H1 (cell line): ENCODE data around the gene ZNF358.

Experiments
- BRCA1 ChIP-seq: IDR thresholded peaks from 2 replicates; pipeline ENCODE4 v1.6.1; 2012; ENCODE audit warnings: low read depth, low read length, improper control_type of control experiment
- CHD2 ChIP-seq: IDR thresholded peaks from 2 replicates; pipeline ENCODE4 v1.6.1; 2012; ENCODE audit warnings: low read length, improper control_type of control experiment
- EGR1 ChIP-seq: IDR thresholded peaks from 2 replicates; pipeline ENCODE4 v1.6.1; 2011; ENCODE audit warnings: low read depth, low read length, borderline replicate concordance
- EZH2 ChIP-seq: fragments of 200-600 bp; sonication (generic); IDR thresholded peaks from 2 replicates; pipeline ENCODE4 v1.7.1; 2012; ENCODE audit warnings: low read depth, mild to moderate bottlenecking, moderate library complexity, low read length, inconsistent platforms; ENCODE audit not compliant: severe bottlenecking
- FOSL1 ChIP-seq: IDR thresholded peaks from 2 replicates; pipeline ENCODE4 v1.6.1; 2011; ENCODE audit warnings: mild to moderate bottlenecking, low read depth, low read length, moderate library complexity; ENCODE audit not compliant: insufficient read depth
- HDAC2 ChIP-seq, 2 experiments: fragments of 300-600 bp in 1 of 2; sonication (generic) in 1 of 2; IDR thresholded peaks; 2 replicates each; pipeline ENCODE4 v1.6.1; 2011 to 2012; ENCODE audit warnings: low read depth in 2 of 2, low read length in 2 of 2, mild to moderate bottlenecking in 2 of 2, moderate library complexity in 2 of 2, borderline replicate concordance in 1 of 2, inconsistent platforms in 1 of 2
- MAFK ChIP-seq: IDR thresholded peaks from 2 replicates; pipeline ENCODE4 v1.6.1; 2012; ENCODE audit warnings: low read depth, mild to moderate bottlenecking, improper control_type of control experiment, low read length
- POLR2AphosphoS5 ChIP-seq: IDR thresholded peaks from 2 replicates; pipeline ENCODE4 v1.6.1; 2011; ENCODE audit warnings: low read depth, low read length
- RBBP5 ChIP-seq: IDR thresholded peaks from 2 replicates; pipeline ENCODE4 v1.7.1; 2012; ENCODE audit warnings: low read depth, mild to moderate bottlenecking, inconsistent platforms, low read length, moderate library complexity, borderline replicate concordance
- RFX5 ChIP-seq: IDR thresholded peaks from 2 replicates; pipeline ENCODE4 v1.6.1; 2011; ENCODE audit warnings: low read depth, low read length, improper control_type of control experiment, borderline replicate concordance
- SIN3A ChIP-seq, 2 experiments: IDR thresholded peaks in 1 of 2; conservative IDR thresholded peaks in 1 of 2; 2 replicates each; pipeline ENCODE4 v1.6.1; 2011 to 2012; ENCODE audit warnings: low read length in 2 of 2, improper control_type of control experiment in 1 of 2, low read depth in 1 of 2, mild to moderate bottlenecking in 1 of 2
- TAF1 ChIP-seq: IDR thresholded peaks from 2 replicates; pipeline ENCODE4 v1.6.1; 2011; ENCODE audit warnings: mild to moderate bottlenecking, low read depth, low read length
- TF ChIP-seq, protein P1 (sequence below), 3 experiments: IDR thresholded peaks; 1 replicate in 2 of 3; 2 replicates in 1 of 3; pipeline versions ENCODE4 v1.5.1 to v1.6.1; 2011; ENCODE audit warnings: low read length in 3 of 3, mild to moderate bottlenecking in 3 of 3, inconsistent platforms in 2 of 3, low read depth in 1 of 3, moderate library complexity in 1 of 3; ENCODE audit not compliant: insufficient read depth in 1 of 3; ENCODE audit errors: control extremely low read depth in 1 of 3
- TF ChIP-seq, protein P2 (sequence below): IDR thresholded peaks from 2 replicates; pipeline ENCODE4 v1.6.1; 2011; ENCODE audit warnings: low read length, improper control_type of control experiment

DNA sequence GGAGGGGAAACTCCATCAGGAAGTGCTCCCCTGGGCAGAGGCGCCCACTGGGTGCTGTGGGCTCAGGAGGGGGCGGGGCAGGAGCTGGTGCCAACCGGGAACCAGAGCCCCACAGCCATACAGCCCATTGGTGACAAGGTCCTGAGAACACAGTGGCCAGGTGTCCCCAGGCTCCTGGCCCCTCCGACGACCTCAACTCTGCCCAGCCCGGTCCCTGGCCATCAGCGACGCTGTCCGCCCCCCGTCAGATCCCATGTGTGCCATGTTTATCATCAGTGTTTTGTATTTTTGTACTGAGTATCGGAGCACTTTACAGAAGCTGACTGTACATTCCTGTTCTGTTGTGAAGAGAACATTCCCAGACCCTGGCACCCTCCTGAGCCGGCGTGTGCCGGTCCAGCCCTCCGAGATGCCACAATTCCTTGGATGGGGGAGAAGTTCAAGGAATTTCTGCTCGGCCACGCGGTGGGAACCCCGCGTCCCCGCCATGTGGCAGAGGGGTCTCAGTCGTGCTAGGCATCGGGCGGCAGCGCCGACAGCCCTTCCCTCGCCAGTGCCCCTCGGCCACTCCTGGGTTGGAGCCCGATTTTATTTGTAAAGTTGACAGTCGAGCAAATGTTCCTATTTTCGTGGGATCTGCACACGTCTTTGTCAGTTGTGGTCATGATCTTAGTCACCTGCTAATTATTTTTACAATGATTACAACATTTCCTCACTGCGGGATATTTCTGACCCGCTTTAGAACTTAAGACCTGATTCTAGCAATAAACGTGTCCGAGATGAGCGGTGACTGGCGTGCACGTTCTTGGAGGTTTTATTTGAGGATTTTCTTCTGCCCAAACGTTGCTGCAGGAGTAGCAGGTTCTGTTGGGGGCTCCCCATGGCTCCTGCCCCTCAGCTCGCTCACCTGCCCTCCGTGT is 43.9 kb upstream of the ZNF358 start:
- no peak for TF ChIP-seq FOSL1
- TF ChIP-seq CHD2: no peak
- TF ChIP-seq, protein P1, sequence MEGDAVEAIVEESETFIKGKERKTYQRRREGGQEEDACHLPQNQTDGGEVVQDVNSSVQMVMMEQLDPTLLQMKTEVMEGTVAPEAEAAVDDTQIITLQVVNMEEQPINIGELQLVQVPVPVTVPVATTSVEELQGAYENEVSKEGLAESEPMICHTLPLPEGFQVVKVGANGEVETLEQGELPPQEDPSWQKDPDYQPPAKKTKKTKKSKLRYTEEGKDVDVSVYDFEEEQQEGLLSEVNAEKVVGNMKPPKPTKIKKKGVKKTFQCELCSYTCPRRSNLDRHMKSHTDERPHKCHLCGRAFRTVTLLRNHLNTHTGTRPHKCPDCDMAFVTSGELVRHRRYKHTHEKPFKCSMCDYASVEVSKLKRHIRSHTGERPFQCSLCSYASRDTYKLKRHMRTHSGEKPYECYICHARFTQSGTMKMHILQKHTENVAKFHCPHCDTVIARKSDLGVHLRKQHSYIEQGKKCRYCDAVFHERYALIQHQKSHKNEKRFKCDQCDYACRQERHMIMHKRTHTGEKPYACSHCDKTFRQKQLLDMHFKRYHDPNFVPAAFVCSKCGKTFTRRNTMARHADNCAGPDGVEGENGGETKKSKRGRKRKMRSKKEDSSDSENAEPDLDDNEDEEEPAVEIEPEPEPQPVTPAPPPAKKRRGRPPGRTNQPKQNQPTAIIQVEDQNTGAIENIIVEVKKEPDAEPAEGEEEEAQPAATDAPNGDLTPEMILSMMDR (IDR thresholded peaks at IDR 0.05; ENCODE audit: control extremely low read depth in 1 of 3, insufficient read depth in 1 of 3, low read depth in 1 of 3, low read length in 3 of 3): no peak
- 0 out of 2 replicates have a peak, but pooled peaks have one; percentile 20 for TF ChIP-seq POLR2AphosphoS5
- no peak for TF ChIP-seq HDAC2 (IDR thresholded peaks at IDR 0.05; ENCODE audit: borderline replicate concordance in 1 of 2, low read depth in 2 of 2, low read length in 2 of 2)
- no peak for TF ChIP-seq RBBP5
- TF ChIP-seq EZH2: no peak
- no peak for TF ChIP-seq TAF1
- TF ChIP-seq EGR1: no peak
- no peak for TF ChIP-seq BRCA1
- no peak for TF ChIP-seq MAFK
- TF ChIP-seq RFX5: no peak
- no peak for TF ChIP-seq SIN3A (conservative IDR thresholded peaks at IDR 0.05 in 1 of 2, IDR thresholded peaks at IDR 0.05 in 1 of 2; ENCODE audit: low read depth in 1 of 2, low read length in 2 of 2)
- TF ChIP-seq, protein P2, sequence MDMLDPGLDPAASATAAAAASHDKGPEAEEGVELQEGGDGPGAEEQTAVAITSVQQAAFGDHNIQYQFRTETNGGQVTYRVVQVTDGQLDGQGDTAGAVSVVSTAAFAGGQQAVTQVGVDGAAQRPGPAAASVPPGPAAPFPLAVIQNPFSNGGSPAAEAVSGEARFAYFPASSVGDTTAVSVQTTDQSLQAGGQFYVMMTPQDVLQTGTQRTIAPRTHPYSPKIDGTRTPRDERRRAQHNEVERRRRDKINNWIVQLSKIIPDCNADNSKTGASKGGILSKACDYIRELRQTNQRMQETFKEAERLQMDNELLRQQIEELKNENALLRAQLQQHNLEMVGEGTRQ: no peak
